Endothelial cell of hepatic sinusoid (primary cell): ENCODE results near the gene TMEM94.

Source experiments
- in situ Hi-C: cut with HindIII; loops from 2 replicates; pipeline ENCODE4 v1.10.0; 2017; ENCODE audit warnings: low sequenced_read_pairs

TMEM94 gene

DNA sequence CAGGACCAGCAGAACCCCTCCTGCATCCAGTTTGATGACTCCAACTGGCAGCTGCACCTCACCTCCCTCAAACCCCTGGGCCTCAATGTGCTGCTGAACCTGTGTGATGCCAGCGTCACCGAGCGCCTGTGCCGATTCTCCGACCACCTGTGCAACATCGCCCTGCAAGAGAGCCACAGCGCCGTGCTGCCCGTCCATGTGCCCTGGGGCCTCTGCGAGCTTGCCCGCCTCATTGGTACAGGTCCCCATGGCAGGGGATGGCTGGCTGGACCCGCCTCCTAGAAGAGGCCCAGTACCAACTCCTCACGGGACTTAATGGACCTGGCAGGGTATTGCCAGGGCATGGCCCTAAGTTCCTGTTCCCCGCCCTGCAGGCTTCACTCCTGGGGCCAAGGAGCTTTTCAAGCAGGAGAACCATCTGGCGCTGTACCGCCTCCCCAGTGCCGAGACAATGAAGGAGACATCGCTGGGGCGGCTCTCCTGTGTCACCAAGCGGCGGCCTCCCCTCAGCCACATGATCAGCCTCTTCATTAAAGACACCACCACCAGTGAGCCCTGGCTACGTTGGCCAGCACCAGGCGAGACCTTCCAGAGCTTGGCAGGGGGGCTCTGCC lies 36.2 kb downstream of the TMEM94 start:
- in situ Hi-C loops = no loop called here

DNA sequence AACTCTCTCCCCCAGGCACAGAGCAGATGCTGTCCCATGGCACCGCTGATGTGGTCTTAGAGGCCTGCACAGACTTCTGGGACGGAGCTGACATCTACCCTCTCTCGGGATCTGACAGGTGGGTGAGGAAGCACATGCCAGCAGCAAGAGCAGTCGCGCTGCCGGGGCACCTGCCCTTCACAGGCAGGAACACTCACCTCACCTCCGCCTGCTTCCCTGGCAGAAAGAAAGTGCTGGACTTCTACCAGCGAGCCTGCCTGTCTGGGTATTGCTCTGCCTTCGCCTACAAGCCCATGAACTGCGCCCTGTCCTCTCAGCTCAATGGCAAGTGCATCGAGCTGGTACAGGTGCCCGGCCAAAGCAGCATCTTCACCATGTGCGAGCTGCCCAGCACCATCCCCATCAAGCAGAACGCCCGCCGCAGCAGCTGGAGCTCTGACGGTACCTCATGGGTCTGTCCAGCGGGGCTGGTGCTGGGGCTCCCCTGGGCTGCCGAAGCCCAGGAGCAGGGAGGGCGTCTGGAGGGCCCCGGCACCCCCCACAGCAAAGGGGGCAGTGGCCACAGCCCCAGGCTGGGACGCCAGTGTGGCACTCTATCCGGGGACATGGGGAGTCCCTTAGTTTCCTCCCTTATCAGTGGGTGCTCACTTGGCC lies 37.2 kb downstream of the TMEM94 start:
- in situ Hi-C loops = no loop called here

DNA sequence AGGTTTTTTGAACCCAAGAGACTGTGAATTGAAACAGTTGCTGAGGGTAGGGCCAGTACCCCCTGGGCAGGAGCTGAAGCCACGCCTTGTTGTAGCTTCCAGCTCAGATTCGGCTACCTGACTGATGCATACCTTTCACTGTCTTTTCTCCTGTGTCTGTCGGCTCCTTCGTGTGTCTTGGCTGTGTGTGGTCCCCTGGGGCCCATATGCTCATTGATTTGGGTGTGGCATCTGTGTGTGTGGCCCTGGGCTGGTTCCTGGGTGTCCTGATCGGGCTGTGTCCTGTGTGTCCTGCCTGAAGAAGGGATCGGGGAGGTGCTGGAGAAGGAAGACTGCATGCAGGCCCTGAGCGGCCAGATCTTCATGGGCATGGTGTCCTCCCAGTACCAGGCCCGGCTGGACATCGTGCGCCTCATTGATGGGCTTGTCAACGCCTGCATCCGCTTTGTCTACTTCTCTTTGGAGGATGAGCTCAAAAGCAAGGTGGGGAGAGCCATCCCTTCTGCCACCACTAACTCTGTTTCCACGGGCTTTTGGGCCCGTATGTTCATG lies 38.0 kb downstream of the TMEM94 start:
- in situ Hi-C loops = no loop called here

DNA sequence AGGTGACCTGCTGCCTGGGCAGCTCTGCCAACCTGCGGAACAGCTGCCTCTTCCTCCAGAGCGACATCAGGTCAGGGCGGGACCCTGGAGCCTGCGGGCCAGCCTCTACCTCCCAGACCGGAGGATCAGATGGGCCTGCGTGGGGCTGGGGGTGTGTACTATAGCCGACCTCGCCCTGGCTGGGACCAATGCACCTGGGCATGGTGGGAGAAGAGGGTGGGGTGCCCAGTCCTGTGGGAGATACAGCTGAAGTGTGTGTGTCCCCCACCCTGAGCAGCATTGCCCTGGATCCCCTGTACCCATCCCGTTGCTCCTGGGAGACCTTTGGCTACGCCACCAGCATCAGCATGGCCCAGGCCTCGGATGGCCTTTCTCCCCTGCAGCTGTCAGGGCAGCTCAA lies 39.6 kb downstream of the TMEM94 start:
- in situ Hi-C loops = no loop called here

DNA sequence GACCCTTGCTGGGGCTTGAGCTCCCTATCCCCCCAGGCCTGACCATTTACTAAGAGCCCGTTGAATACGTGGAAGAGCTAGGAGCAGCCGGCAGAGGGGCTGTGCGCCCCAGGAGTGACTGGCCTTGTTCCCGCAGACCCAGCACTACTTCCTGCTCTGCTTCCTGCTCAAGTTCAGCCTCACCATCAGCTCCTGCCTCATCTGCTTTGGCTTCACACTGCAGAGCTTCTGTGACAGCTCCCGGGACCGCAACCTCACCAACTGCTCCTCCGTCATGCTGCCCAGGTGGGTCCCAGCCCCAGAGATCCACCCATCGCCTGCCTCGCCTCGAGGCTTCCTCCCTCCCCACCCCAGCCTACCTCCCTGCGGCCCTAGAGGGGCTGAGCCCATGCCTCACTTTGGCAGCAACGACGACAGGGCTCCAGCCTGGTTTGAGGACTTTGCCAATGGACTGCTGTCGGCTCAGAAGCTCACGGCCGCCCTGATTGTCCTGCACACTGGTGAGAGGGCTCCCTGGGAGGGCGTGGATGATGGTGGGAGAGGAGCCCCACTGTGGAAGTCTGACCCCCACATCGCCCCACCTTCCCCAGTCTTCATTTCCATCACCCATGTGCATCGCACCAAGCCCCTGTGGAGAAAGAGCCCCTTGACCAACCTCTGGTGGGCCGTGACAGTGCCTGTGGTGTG lies 41.7 kb downstream of the TMEM94 start:
- in situ Hi-C loops = no loop called here

DNA sequence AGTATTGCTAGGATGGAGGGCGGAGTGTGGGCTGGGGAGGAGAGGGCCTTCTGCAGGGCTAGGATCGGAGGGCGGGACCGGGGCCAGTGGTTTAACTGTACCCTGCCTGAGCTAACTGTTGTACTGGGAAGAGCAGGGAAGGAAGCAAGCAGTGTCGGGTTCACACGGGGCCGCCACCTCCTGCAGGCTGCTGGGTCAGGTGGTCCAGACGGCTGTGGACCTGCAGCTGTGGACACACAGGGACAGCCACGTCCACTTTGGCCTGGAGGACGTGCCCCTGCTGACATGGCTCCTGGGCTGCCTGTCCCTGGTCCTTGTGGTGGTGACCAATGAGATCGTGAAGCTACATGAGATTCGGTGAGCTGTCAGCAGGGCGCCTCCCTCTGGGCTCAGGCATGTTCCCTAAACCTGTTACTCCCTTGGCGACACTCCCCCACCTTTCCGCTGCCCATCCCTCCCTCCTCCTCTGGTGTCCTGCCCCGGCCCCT lies 42.3 kb downstream of the TMEM94 start:
- in situ Hi-C loops = no loop called here

DNA sequence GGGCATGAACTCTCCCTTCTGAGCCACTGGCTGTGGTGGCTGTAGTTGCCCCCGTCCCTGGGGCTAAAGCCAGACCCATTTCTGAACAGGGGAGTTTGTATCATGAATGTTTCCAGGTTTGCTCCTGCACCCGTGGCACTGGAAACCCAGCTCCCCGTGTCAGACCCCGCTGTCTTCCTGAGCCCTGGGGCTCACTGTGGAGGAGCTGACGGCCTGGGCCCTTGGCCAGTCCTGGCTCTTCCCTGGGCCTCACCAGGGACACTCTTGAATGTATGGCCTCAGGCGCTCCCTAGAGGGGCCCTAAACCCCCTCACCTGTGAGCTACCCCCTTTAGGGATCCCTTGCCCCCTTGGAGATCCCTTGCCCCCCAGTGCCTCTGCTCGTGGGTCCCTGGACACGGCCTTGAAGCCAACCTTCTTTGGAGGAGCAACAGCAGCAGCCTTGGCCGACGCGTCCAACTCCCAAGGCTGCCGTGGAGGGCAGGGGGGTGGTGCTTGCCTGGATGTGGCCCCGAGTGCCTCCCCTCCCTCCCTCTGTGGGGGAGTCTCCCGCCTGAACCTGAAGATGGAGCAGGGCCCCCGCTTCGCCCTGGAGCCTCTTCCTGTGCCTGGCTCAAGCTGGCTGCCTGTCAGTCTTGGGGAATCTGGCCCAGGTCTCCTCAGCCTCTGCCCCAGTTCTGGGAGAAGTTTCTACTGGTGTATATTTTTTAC lies 43.0 kb downstream of the TMEM94 start:
- in situ Hi-C loops = no loop called here

DNA sequence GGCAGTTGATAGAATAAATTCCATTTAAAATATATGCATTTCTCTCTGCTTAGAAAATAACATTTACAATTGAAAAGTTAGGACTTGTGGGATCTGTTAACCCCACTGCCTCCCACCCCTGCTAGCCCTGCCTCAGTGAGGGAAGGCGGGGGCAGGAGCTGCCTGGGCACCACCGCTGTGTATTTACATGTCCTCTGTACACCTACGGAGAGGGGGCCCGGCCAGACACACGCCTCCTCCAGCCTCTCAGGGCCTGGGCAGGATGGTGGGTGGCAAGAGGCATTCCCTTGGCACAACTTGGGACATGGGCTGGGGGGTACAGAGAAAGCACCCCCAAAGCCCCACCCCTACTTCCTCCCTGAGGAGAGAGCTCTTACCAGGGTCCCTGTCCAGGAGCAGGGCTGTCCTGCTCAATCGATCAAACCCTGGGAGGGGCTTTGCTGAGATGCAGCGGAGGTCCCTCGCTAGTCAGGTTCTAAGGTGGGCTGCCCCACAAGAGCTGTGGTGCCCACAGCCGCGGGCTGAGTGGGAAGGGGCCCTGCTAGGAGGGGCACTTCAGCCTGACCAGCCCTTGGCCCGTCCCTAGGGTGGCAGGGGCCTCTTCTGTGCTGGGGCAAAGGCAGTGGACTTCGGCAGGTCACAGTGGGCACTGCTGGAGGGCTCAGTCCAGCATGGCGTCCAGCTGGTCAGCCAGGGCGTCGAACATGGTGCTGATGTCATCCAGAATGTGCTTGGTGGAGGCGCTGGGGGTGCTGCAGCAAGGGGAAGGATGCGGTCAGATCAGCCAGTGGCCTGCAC lies 44.2 kb downstream of the TMEM94 start:
- in situ Hi-C loops = no loop called here

DNA sequence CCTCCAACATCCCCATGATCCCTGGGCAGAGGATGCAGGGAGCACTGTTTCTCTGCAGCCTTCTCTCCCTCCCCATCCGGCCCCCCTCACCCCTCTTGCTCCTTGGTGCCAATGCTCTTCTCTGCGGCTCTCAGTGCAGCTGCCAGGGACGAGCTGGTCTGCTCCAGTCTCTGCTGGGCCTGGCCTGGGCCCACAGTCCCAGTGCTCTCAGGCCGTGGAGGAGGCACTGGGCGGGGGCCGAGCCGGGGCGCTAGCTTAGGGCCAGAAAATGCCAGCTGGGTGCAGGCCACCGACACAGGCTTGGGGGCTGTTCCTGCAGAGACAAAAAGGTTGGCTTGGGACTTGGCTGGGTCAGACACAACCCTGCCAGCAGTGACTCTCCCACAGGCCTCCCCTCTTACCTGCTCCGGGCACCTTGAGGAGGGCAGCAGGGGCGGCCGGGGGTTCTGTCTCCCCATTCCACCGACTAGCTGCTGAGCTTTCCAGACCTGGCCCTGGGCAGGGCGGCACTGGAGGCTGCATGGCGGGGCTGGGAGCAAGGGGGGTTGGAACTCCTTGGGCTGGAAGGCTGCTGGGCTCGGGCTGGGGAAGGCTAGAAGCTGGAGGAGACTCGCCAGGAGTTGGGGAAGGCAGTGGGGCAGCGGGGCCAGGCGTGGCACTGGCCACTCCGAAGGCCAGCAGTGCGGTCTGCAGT lies 45.1 kb downstream of the TMEM94 start:
- in situ Hi-C loops = no loop called here

DNA sequence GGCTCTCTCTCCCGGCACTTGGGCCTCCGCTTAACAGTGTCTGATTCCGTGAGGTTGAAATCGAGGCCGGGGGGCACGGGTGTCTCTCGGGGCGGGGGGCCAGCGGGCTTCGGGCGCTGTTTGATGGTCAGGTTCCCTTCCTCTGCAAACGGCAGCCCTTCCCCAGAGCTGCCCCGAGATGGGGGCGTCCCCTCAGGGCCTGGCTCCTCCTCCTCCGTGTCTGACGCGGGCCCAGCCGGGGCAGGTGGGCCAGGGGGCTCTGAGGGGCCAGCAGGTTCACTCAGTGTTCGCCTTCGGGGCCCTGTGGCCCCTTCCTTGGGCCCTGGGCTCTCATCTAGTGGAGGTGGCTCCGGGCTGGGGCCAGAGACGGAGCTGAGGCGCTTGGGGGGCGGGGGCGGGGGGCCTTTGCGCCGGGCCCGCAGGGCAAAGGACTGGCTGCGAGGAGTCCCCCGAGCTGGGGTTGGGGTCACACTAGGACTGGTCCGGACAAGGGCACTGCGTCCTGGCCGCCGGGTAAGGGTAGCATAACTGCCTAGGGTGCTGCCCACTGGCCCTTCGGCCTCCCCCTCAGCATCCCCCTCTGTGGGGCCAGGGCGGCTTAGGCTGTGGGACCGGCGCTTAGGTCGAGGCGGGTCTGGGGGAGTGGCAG lies 45.8 kb downstream of the TMEM94 start:
- in situ Hi-C loops = no loop called here

DNA sequence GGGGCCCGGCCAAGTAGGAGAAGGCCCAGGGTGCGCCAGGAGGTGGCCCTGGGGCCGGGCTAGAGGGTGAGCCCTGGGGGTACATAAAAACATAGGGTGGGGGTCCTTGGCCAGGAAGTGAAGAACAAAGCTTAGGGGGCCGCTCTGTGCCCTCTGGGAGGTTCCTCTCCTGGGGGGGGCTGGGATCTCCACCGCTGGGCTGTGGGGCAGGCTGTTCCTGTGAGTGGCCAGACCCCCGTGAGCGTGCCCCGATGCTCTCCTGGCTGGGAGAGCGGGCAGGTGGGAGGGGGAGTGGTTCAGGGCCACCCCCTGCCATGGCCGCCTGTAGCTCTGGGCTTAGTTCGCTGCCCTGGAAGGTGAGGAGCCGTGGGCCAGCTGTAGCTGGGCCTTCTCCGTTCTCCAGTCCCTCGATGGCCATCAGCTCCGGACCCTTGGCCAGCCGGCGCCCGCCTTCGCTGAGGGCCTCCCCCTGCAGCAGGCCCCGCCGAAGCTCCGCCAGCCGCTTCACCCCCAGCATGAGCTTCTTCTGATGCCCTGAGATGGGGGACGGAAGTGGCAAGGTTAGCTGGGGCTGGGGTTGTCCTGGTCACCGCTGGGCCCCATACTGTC lies 46.4 kb downstream of the TMEM94 start:
- in situ Hi-C loops = no loop called here

DNA sequence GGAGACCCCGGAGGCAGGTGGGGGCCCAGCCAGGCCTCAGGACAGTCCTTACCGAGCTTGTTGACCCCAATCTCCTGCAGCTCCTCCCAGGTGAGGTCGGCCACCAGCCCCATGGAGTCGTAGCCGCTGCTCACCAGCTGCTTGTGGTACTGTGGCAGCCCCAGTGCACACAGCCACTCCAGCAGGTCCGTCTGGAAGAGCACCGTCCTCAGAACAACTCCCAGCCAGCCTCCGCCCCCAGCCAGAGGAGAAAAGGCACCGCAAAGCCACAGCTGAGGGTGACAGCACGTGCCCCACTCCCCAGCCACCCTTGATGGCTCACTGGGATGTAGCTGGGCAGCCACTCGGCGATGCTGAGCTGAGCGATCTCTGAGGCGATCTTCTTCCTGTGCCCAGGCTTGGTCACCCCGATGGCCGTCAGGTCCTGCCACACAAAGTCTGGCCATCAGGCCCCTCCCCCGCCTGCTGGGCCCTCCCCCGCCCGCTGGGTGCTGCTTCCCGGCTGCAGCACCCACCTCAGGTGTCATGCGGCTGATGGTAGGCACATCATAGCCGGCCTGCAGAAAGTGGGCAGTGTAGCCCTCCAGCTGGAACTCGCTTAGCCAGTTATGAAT lies 47.0 kb downstream of the TMEM94 start:
- in situ Hi-C loops = no loop called here

DNA sequence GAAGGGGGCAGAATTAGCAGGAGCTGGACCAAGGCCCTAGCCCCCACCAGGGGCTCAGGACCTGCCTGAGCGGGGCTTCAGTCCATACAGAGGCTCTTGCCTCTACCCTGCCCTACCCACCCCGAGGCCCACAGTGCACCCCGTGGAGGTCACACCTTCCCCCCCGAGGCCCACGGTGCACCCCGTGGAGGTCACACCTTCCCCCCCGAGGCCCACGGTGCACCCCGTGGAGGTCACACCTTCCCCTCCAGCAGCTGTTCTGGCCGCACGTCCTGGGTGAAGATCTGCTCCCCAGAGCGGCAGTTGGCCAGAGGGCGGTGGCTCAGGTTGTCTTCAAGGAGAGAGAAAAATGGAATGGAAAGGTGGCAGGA lies 47.5 kb downstream of the TMEM94 start:
- in situ Hi-C loops = no loop called here

DNA sequence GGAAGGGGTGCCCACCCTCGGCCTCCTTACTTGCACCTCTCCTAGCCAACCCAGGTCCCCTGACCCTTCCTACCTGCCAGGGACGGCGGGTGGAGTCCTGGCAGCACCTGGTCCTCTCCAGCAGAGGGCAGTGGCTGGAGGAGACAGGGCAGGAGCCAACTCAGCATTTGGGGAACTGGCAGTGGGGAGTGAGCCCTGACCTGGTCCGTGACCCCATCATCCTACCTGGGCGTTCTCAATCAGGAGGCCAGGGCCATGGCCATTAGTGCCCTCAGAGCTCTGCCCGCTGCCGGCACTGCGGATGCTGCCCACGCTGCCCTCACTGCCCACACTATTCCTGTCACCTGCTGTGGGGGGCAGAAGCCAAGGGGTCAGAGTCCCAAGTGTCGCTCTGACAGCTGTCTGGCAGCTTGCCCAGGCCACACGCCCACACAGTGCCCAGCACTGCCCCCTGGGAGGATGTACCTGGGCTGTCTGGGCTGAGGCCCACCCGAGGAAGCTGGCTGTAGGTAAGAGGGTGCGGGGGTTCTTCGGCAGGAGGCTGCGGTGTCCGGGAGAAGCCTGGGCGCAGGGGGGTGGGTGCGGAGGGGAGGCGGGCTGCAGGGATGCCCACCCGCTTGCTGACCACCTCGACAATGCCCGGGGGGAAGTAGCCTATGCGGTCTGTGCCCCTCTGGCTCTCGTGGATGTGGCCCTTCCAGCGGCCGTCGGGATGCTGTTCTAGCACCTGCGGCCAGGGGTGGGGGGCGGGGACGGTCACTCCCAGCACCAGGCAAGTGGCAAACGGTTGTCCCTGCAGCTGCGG lies 48.1 kb downstream of the TMEM94 start:
- in situ Hi-C loops = no loop called here

DNA sequence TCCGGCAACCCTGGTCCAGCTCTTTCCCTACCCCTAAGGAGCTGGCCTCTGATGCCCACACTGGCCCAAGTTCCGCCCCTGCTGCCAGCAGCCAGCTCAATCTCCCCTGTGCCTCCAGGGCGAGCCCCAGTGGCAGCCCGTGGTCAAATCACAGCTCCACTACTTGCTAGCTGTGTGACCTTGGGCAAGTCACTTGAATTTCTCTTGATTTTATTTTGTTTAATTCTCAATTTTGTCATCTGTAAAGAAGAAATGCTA lies 48.6 kb downstream of the TMEM94 start:
- in situ Hi-C loops = no loop called here

DNA sequence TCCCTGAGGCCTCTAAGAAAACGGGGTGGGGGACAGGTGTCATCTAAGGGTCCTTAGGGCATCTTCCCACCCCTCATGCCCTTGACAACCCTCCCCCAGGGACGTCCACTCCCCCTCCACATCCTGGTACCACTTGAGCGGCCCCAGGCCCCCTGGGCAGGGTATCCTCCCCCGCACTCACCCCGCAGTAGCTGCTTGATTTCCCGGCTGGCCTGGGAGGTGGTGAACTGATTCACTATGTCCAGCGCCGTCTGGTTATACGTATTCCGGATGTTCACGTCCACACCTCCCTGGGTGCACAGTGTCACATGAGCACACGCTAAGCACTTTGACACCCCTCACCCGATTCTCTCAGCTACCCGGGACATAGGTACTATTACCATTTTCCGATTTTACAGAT lies 49.2 kb downstream of the TMEM94 start:
- in situ Hi-C loops = no loop called here

DNA sequence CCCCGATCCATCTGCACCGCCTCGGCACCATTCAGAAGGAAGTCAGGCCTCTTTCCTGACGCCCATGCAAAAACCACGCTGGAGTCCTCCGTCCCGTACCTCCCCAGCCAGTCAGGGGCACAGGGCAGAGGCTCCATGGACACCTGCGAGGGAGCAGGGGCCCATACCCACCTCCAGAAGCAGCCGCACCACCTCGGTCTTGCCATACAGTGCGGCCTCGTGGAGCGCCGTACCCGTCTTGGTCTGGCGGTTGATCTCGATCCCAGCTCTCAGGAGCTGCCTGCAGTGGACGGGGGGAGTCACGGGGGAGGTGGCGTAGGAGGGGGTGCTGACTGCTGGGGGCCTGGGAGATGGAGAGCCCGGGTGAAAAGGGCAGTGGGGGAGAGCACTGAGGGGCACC lies 49.7 kb downstream of the TMEM94 start:
- in situ Hi-C loops = no loop called here

DNA sequence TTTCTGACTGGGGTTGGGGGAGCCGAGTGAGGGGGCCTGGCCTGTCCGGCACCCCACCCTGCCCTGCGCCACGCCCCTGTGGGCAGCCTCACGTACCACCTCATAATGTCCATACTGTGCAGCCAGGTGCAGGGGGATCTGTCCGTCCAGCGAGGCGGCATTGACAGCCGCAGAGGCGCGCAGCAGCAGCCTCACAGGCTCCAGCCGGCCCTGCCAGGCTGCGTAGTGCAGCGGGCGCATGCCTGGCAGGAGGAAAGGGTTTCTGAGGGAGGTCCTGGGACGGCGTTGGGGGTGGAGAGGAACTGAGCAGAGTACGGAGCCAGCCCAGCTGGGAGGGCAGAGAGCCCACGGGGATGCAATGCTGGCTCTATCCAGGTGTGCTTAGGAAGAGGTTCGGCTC lies 50.5 kb downstream of the TMEM94 start:
- in situ Hi-C loops = no loop called here
